ENCODE measurements around the gene KERA. TPM values are rescaled to one million over a fixed set of nuclear protein-coding genes. Genes with fewer than 3 reads are reported as not detected.

KERA gene, protein sequence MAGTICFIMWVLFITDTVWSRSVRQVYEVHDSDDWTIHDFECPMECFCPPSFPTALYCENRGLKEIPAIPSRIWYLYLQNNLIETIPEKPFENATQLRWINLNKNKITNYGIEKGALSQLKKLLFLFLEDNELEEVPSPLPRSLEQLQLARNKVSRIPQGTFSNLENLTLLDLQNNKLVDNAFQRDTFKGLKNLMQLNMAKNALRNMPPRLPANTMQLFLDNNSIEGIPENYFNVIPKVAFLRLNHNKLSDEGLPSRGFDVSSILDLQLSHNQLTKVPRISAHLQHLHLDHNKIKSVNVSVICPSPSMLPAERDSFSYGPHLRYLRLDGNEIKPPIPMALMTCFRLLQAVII
- not detected for total RNA-seq

DNA sequence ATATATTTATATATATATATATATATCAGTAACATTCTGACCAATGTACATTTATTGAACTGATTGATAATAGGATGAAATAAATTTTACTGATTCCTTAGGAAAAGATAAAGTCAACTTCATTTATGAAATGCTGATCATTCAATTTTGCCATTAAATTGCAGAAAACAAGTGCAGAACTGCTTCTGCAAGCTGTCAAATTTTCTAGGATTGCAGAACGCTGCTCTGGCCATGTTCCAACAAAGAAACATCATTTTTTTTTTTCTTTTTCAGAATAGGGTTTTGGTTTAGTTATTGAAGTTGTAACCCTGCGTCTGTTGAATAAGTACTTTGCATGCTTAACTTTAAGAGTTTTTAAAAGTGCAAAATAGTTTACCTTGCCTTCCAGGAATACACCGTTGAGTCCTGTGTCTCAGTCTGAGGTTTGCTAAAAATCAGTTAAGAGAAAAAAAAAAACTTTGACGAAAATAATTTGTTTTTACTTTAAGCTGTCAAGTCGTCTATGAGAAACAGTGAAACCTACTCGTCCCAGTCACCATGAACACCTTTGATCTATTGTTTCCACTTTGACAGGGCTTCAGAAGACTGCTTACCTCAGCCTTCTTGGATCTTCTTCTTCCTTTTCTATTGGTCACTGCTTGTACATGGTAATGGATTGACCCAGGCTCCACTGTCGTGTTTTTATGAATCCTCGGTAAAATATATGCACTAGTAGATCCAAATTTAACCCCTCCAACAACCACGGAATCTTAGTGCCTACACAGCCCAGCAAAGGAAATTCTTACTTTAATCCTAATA is at the start of gene KERA:
Gene KERA (minus strand): TSS at position 657 of the 798 bp plus-strand sequence. CDS start 1,743 bp downstream, outside the sequence.
- no peaks in the 10 kb centered on the region for H3K36me3 ChIP-seq
- no peak for TF ChIP-seq POLR2A (IDR thresholded peaks at IDR 0.05)
- TF ChIP-seq, protein P1, sequence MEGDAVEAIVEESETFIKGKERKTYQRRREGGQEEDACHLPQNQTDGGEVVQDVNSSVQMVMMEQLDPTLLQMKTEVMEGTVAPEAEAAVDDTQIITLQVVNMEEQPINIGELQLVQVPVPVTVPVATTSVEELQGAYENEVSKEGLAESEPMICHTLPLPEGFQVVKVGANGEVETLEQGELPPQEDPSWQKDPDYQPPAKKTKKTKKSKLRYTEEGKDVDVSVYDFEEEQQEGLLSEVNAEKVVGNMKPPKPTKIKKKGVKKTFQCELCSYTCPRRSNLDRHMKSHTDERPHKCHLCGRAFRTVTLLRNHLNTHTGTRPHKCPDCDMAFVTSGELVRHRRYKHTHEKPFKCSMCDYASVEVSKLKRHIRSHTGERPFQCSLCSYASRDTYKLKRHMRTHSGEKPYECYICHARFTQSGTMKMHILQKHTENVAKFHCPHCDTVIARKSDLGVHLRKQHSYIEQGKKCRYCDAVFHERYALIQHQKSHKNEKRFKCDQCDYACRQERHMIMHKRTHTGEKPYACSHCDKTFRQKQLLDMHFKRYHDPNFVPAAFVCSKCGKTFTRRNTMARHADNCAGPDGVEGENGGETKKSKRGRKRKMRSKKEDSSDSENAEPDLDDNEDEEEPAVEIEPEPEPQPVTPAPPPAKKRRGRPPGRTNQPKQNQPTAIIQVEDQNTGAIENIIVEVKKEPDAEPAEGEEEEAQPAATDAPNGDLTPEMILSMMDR (IDR thresholded peaks at IDR 0.05), result no peak
- no peaks in the 10 kb centered on the region for H3K27me3 ChIP-seq
- H3K27ac ChIP-seq, result no peak within 1 kb of the TSS
- H3K4me3 ChIP-seq, result no peak within 1 kb of the TSS
- H3K9me3 ChIP-seq, result no peaks in the 10 kb centered on the region
- DNase-seq, result no peak
- no peaks in the 10 kb centered on the region for H3K4me1 ChIP-seq

DNA sequence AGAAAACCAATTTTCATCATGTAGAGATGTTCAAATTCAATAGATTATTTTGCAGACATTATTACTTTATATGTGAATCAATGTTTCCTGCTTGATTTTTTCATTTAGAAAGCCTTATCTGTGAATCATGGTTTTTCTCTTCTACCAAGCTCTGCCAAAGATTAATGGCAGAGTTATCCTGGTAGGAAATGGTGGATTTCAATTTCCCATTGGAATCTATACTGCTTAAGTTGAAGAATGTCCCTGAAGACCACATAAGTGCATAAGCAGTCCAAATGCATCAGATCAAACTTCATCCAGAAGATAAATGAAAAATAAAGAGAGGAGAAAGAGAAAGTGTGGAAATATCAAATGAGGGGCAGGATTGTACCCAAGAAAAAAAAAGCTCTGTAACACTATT is 48.5 kb upstream of the KERA start:
- Histone ChIP-seq H3K27ac (peak overlapping the region in 1 of 4 donors; percentile 13), H3K4me3 (peak overlapping the region in 1 of 4 donors; percentile 25), H3K9me3 (no peaks in the 10 kb centered on the region), H3K36me3 (no peaks in the 10 kb centered on the region), H3K4me1 (no peaks in the 10 kb centered on the region), H3K27me3 (no peaks in the 10 kb centered on the region)
- TF ChIP-seq POLR2A (IDR thresholded peaks at IDR 0.05), result no peak
- TF ChIP-seq, protein P1 (IDR thresholded peaks at IDR 0.05), result no peak
- DNase-seq, result no peak

DNA sequence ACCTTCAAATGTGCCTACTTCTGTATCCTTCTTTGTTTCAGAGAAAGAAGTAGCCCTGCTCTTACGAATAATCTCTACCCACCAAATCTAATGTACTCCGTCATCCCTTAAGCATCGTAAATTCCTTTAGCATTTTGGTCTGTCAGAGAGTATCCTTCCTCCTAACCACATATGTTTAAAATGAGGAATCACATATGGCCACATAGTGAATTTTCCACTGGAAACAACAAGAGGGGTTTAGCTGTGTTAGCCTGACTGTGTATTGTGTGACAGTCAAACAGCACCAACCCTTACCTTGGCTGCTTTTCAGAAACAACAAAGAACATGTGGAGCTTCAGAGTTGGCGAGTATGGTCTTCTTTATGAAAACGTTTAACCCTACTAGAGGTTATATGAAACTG is 48.0 kb upstream of the KERA start:
- Histone ChIP-seq H3K9me3 (no peaks in the 10 kb centered on the region), H3K27ac (peak overlapping the region in 2 of 4 donors; percentile 22 to 25), H3K4me3 (peak overlapping the region in 1 of 4 donors; percentile 25), H3K36me3 (no peaks in the 10 kb centered on the region), H3K27me3 (no peaks in the 10 kb centered on the region), H3K4me1 (no peaks in the 10 kb centered on the region)
- TF ChIP-seq, protein P1 (IDR thresholded peaks at IDR 0.05), result no peak
- TF ChIP-seq POLR2A (IDR thresholded peaks at IDR 0.05), result no peak
- no peak for DNase-seq

DNA sequence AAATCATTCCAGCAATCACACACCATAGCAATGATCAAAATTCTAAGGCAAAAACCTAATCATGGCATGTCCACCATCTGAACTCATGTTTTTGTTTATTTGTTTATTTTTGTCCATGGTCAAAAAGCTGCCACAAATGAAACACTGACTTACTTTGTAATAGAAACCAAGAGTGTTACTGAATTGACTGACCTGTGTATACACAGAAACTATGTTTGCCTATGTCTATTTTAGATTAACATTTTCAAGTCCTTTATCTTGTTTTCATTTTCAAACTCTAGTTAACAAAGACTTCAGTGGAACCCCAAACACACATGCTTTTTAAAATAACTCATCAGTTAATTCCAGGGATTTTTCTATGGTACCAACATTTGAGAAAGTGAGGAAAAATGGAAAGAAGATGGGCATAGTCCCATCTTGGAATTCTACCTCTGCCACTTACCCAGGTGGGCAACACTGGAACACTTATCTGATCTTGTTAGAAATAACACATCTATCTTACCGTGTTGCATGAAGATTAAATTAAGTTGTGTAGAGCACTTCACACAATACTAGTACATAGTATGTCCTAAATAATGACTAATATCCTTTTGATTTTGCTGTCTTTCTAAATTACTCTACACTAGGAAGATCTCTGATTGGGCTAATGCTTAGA is 47.1 kb upstream of the KERA start:
- TF ChIP-seq, protein P1 (IDR thresholded peaks at IDR 0.05), result no peak
- TF ChIP-seq POLR2A (IDR thresholded peaks at IDR 0.05), result no peak
- H3K9me3 ChIP-seq, result no peaks in the 10 kb centered on the region
- H3K4me1 ChIP-seq, result no peaks in the 10 kb centered on the region
- no peak overlapping the region for H3K4me3 ChIP-seq
- DNase-seq, result no peak
- H3K27me3 ChIP-seq, result no peaks in the 10 kb centered on the region
- no peaks in the 10 kb centered on the region for H3K36me3 ChIP-seq
- H3K27ac ChIP-seq, result no peak overlapping the region

DNA sequence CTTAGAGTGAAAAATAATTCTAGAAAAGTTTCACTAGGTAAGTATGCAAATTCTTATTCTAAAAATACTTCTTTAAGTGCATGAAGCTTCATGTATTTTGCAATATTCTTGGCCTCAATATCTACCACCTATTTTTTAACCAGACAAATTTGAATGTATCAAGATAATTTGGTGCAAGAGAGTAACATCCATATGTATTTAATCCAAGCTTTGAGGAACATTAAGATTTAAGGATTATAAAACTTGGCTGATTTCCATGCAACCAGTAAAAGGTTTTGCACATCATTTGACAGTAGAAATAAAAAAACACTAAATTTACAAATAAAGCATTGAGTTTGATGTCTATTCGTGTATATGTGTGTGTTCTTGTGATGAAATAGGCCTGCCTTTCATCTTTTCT is 45.8 kb upstream of the KERA start:
- no peak for DNase-seq
- Histone ChIP-seq H3K4me1 (no peaks in the 10 kb centered on the region), H3K9me3 (no peaks in the 10 kb centered on the region), H3K4me3 (no peak overlapping the region), H3K36me3 (no peaks in the 10 kb centered on the region), H3K27ac (no peak overlapping the region), H3K27me3 (no peaks in the 10 kb centered on the region)
- TF ChIP-seq, protein P1 (IDR thresholded peaks at IDR 0.05), result no peak
- TF ChIP-seq POLR2A (IDR thresholded peaks at IDR 0.05), result no peak
